Memory B cell (primary cell): ENCODE results near the gene ZFYVE28.

Source experiments
- ATAC-seq: fragments of 150-1000 bp; cut with Tn5 transposase; 2 replicates; pipeline ENCODE4 v1.10.0; 2021; ENCODE audit warnings: low read depth, mild to moderate bottlenecking, moderate library complexity
- DNase-seq, 2 donors: peaks; one replicate each; pipeline ENCODE4 v3.0.0; 2022; ENCODE audit warnings: low spot score in 2 of 2
- H3K27ac Mint-ChIP-seq: one replicate; pipeline ENCODE4 v1.8.0; 2022; ENCODE audit warnings: mild to moderate bottlenecking, moderate library complexity, mixed read lengths
- H3K27me3 Mint-ChIP-seq: one replicate; pipeline ENCODE4 v1.8.0; 2022; ENCODE audit warnings: mixed read lengths
- H3K36me3 Mint-ChIP-seq: one replicate; pipeline ENCODE4 v1.8.0; 2022; ENCODE audit warnings: mild to moderate bottlenecking, mixed read lengths
- H3K4me1 Mint-ChIP-seq: one replicate; pipeline ENCODE4 v1.8.0; 2022; ENCODE audit warnings: mixed read lengths
- H3K4me3 Mint-ChIP-seq: one replicate; pipeline ENCODE4 v1.8.0; 2022; ENCODE audit warnings: mild to moderate bottlenecking, moderate library complexity, mixed read lengths
- H3K9me3 Mint-ChIP-seq: one replicate; pipeline ENCODE4 v1.8.0; 2022; ENCODE audit warnings: mixed read lengths

ZFYVE28 gene

DNA sequence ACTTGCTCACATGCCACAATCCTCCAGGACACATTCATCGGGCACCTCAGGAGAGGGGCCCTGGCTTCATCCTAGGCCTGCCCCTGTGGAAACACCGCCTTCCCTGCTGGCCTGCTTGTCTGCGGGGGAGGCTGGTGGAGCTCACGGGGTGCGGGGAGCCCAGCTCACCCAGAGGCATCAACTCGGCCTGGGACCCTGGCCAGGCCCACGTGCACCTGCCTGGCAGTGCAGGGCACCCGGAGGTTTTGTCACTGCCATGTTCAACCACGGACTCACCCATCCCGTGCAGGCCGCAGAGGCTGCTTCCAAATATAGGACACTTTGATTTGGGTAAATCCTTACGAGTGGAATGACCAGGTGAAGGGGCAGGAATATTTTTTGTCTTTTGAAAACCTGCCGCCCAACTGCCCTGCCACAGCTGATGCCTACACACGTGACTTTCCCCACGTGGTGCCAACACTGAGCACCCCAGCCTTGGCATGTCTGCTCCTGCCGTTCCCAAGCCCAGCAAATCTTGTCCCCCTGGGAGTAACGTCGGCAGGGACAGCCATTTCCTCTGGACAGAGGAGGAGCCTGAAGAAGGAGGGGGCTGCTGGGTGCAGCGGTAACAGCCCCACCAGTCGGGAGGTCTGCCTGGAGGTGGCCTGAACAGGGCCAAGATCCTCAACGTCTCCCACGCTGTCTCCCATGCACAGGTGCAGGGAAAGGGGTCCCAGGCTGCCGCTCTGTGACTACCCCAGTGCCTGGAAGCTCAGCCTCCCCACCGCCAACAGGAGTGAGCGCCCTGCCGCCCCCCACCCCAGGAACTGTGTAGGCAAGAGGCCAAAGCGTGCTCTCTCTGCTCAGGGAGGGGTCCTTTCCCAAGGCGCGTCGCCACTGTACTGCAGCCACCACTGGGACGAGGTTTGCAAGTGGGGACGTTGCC is 165.0 kb downstream of the ZFYVE28 start:
- Mint-ChIP-seq H3K27ac (no peak overlapping the region), H3K27me3 (no peaks in the 10 kb centered on the region)
- no peak for ATAC-seq

DNA sequence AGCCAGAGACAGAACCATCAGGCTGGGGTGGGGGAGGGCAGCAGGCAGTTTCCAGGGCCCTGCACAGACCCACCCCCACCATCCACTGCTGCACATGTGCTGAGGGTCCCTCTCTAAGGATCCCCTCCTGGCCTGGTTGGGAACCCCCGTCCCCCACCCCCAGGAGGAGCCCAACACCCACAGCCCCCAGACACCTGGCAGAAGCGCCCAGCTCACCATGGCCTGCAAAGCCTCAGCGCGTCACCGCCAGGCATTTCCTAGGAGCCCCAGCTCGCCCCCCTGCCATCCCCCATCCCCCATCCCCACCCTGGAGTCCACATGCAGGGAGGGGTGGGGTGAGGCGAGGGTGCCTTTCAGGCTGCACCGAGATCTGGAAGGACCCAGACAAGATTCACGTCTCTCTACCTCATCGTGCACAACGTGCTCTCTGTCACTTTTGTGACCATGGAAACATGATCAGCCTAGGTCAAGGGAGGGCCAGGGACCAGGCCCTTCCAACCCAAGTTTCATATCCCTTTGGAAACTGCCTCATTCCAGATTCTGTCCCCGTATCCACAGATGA is 165.8 kb downstream of the ZFYVE28 start:
- Mint-ChIP-seq H3K27ac (no peak overlapping the region), H3K4me3 (no peak overlapping the region)
- DNase-seq, result no peak

More for the DNA sequence above, 165.0 kb downstream of the ZFYVE28 start:
- Mint-ChIP-seq H3K36me3 (peaks cover 13% of the 10 kb centered on the region), H3K4me1 (peaks cover 11% of the 10 kb centered on the region), H3K9me3 (no peaks in the 10 kb centered on the region), H3K4me3 (no peak overlapping the region)
- peak in 1 of 2 donors; percentile 8 for DNase-seq

DNA sequence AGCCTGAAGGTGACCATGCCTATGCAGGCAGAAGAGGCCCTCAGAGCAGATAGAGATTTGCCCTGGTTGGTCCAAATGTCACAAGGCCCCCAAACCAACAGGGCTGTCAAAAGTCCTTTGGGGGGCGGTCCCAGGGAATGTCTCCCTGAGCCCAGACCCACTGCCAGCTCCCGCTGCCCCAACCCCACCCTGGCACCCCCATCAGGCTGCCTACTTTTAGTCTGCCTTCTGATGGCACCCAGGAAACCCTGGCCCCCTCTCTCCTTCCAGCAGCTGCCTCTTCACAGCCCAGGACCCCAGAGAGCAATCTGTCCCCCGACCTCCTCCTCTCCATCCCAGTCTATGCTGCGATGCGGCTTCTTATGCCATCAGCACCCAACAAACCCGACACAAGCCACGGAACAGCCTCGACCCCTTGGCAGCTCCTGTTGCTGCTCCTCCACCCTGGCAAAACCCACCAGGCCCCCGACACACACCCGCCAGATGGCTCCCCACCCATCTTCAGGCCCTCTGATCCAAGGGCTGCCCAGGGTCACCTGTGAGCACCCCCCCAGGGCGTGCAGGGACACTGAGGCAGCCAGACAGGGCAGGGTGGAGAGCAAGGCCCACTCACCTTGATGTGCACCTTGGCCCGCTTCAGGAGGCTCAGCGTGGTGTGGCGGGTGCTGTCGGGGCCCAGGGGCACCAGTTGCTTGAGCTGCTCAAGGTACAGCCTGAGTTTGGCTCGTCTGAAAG is 166.5 kb downstream of the ZFYVE28 start:
- Mint-ChIP-seq H3K27me3 (no peaks in the 10 kb centered on the region), H3K27ac (no peak overlapping the region), H3K4me3 (no peak overlapping the region), H3K9me3 (no peaks in the 10 kb centered on the region), H3K36me3 (peaks cover 13% of the 10 kb centered on the region), H3K4me1 (peaks cover 6% of the 10 kb centered on the region)
- DNase-seq (peak in 1 of 2 donors; percentile 10), ATAC-seq (no peak)

More for the DNA sequence above, 165.8 kb downstream of the ZFYVE28 start:
- no peaks in the 10 kb centered on the region for H3K9me3 Mint-ChIP-seq
- no peak for ATAC-seq
- H3K27me3 Mint-ChIP-seq, result no peaks in the 10 kb centered on the region
- H3K36me3 Mint-ChIP-seq, result peaks cover 13% of the 10 kb centered on the region
- peaks cover 10% of the 10 kb centered on the region for H3K4me1 Mint-ChIP-seq

DNA sequence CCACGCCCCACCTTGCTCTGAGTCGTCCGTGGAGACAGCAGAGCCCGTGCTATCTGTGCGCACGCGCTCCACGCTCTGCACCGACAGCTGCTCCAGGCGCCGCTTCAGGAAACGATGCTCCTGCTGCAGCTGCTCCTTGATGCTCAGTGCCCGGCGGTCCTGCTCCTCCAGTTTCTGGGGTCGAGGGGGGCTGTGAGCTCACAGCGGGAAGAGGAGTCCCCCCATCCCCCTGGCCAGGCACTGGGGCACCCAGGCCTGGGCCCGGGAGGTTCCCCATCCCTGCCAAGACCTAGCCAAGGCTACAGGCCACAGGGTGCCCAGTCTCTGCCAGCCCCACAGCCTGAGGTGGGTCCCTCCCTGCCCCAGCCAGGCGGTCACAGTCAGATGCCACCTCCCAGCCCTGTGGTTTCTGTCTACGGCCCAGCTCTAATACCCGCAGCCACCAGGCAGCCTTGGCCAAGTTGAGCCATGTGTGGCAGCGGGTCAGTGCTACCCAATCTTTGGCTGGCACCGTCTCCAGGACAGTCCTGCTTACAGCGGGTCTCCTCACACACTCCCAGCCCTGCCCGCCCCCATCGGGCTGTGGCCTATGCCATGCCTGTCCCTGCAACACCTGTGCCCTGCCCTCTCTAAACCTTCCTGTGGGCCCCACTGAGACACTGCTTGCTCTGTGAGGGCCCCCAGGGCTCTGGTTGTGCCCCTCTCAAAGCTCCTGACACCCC is 167.2 kb downstream of the ZFYVE28 start:
- H3K4me1 Mint-ChIP-seq, result peaks cover 2% of the 10 kb centered on the region
- DNase-seq (peak in 1 of 2 donors; percentile 10), ATAC-seq (no peak)
- H3K36me3 Mint-ChIP-seq, result peaks cover 13% of the 10 kb centered on the region
- H3K27ac Mint-ChIP-seq, result no peak overlapping the region
- no peak overlapping the region for H3K4me3 Mint-ChIP-seq
- H3K27me3 Mint-ChIP-seq, result no peaks in the 10 kb centered on the region
- no peaks in the 10 kb centered on the region for H3K9me3 Mint-ChIP-seq

DNA sequence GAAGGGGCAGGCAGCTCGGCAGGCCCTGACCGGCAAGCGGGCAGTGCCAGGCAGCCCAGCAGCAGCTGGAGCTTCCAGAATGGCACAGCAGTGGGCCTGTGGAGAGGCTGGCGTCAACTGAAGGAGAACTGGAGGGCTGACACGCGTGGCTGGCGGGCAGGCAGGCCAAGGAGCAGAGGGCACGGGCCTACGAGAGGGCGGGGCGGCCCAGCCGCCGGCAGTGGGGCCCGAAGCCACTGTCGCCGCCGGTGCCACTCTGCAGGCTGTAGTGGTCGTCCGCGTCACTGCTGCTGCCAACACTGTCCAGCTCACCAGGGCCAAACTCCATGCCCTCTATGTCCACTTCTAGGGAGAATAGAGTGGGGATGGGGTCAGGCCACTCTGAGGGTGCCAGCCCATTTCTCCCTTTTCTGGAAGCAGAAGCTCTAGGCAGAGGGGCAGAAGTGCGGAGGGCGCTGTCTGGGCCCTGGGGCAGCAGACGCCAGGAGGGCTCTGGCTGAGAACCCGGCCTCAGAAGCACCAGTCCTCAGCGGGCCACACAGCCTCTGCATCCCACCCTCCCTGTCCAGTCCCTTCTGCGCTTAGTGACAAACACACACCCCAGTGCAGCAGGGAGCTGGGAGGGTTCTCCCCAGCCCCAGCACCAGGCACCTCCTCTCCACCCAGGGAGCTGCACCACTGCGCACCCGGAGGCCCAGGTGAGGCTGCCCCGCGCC is 167.9 kb downstream of the ZFYVE28 start:
- H3K36me3 Mint-ChIP-seq, result peaks cover 13% of the 10 kb centered on the region
- no peak overlapping the region for H3K4me3 Mint-ChIP-seq
- peak in 1 of 2 donors; percentile 8 for DNase-seq
- H3K27ac Mint-ChIP-seq, result no peak overlapping the region
- peaks cover 5% of the 10 kb centered on the region for H3K4me1 Mint-ChIP-seq
- ATAC-seq, result no peak
- no peaks in the 10 kb centered on the region for H3K27me3 Mint-ChIP-seq
- no peaks in the 10 kb centered on the region for H3K9me3 Mint-ChIP-seq

DNA sequence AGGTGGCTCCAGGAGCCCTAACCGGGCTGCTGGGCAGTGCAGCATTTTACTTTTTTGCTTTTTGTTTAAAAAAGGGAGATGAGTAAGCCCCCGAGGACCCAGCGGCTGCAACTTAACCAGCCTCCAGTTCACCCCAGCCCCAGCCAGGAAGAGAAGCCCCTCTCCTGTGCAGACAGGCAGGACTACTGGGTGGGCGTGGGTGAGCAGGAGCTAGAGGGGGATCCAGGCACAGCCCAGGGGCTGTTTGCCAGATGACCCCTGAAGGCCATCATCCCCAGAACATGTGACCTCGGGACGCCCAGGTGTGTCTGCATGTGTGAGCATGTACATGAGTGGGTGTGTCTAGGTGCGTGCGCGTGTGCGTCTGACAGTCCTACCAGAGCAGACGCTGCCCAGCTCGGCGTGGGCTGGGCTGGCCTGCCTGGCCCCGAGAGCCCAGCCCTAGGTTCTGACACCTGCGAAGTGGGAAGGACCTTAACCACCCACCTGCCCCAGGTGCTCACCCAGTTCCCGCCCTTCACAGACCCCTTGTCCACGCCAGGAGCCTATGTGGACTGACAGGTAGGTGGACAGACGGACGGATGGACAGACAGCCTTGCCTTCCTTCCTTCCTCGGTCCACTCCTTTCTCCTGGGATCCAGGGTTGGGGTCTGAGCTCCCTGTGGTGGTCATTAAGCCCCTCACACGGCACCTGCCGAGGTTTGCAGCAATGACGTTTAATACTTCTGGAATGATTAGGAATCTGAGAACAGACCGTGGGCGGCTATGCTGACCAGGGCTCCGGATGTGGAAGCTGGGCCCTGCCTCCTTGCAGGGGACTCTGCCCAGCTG is 168.7 kb downstream of the ZFYVE28 start:
- H3K36me3 Mint-ChIP-seq, result peaks cover 13% of the 10 kb centered on the region
- H3K9me3 Mint-ChIP-seq, result no peaks in the 10 kb centered on the region
- ATAC-seq (no peak), DNase-seq (no peak)
- H3K4me1 Mint-ChIP-seq, result peaks cover 8% of the 10 kb centered on the region
- no peaks in the 10 kb centered on the region for H3K27me3 Mint-ChIP-seq
- no peak overlapping the region for H3K4me3 Mint-ChIP-seq
- H3K27ac Mint-ChIP-seq, result no peak overlapping the region

DNA sequence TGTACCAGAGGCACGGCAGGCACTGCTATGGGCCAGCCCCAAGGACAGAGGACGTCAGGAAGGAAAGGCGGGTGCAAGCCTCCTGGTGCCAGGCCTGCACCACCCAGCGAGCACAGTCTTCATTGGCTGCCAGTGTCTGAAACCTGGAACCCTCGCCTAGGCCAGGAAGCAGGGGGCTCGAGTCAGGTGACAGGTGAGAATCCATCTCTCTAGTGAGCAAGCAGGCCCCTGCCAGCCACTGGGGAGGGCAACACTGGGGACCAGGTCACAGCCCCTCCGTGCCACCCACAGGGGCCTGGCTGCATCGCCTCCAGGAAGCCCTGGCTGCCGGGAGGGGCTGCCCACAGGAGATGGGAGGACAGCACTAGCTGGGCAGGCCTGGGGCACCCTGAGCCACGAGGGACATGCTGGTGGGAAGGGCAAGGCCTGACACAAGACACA is 169.6 kb downstream of the ZFYVE28 start:
- H3K4me3 Mint-ChIP-seq, result no peak overlapping the region
- ATAC-seq (no peak), DNase-seq (no peak)
- H3K4me1 Mint-ChIP-seq, result peaks cover 7% of the 10 kb centered on the region
- no peaks in the 10 kb centered on the region for H3K9me3 Mint-ChIP-seq
- no peak overlapping the region for H3K27ac Mint-ChIP-seq
- H3K36me3 Mint-ChIP-seq, result peaks cover 6% of the 10 kb centered on the region
- H3K27me3 Mint-ChIP-seq, result no peaks in the 10 kb centered on the region

DNA sequence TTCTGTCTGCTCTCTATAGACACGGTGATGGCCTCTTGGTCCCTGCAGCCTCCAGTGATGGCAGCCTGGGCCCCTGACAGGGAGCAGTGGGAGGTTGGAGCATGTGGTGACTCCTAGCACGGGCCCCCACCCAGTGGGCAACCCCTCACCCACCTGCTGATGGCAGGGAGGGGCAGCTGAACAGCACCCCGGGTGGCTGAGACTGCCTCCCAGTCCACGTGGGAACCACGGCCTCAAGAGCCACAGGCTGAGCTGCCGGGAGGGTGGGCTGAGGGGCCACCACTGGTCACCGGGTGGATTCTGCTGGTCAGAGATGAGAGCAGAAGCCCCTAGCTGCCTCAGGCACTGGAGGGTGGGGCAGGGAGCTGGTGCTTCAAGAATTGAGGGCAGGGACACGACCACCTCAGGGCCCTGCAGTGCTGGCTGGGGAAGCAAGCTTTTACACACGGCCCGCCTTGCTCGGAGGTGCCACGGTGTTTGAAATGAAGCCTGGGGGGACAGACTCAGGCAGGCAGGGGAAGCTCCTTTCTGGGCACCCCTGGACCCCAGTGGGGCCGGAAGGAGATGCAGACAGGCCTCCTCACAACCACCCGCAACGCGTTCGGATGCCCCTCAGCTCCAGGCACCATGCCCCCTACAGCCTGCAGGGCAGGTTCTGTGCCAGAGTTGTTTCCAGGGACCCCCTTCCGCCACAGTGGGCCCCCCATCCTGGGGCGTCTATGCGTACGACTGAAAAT is 170.2 kb downstream of the ZFYVE28 start:
- DNase-seq (no peak), ATAC-seq (no peak)
- Mint-ChIP-seq H3K4me3 (no peak overlapping the region), H3K9me3 (no peaks in the 10 kb centered on the region), H3K4me1 (peaks cover 12% of the 10 kb centered on the region), H3K36me3 (peaks cover 6% of the 10 kb centered on the region), H3K27ac (no peak overlapping the region), H3K27me3 (no peaks in the 10 kb centered on the region)

DNA sequence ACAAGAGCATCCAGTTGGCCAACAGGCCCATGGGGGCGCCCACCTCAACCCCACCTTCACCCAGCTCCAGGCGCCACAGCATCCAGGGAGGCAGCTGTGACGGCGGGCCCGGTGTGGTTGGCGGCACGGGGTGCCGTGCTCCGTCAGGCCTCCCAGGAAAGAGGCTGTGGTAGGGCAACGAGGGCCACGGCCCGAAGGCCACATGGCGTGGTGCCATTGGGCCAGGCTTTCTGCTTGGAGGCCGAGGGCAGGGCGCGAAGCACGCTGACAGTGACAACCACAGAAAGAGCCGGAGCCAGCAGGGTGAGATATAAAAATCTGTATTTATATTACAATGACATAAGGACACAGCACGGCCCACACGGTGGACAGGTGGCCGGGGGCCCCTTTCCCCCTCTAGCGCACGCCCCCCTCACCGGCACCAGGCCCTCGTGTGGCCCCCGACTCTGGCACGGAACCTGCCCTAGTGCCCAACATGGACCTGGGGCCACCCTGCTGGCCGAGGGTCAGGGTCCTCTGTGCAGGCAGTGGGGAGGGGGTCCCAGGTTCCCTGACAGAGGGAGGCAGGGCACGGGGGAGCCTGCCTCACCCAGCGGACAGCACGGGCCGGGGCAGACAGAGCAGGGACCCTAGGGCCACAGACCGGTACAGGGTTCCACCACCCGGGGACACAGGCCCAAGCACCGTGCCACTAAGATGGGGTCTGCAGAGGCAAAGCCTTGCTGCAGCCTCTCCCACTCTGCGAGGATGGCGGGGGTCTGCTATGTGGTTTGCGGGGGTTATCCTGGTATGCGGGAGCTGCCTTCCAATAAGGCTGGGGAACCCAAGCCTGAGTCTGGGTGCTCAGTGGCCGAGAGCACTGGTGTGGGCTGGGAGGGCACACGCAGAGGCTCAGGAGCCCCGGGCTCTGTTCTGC is 171.1 kb downstream of the ZFYVE28 start:
- Mint-ChIP-seq H3K4me3 (no peak overlapping the region), H3K9me3 (no peaks in the 10 kb centered on the region), H3K36me3 (peaks cover 6% of the 10 kb centered on the region), H3K27ac (no peak overlapping the region), H3K4me1 (peaks cover 12% of the 10 kb centered on the region), H3K27me3 (no peaks in the 10 kb centered on the region)
- DNase-seq (no peak), ATAC-seq (no peak)

DNA sequence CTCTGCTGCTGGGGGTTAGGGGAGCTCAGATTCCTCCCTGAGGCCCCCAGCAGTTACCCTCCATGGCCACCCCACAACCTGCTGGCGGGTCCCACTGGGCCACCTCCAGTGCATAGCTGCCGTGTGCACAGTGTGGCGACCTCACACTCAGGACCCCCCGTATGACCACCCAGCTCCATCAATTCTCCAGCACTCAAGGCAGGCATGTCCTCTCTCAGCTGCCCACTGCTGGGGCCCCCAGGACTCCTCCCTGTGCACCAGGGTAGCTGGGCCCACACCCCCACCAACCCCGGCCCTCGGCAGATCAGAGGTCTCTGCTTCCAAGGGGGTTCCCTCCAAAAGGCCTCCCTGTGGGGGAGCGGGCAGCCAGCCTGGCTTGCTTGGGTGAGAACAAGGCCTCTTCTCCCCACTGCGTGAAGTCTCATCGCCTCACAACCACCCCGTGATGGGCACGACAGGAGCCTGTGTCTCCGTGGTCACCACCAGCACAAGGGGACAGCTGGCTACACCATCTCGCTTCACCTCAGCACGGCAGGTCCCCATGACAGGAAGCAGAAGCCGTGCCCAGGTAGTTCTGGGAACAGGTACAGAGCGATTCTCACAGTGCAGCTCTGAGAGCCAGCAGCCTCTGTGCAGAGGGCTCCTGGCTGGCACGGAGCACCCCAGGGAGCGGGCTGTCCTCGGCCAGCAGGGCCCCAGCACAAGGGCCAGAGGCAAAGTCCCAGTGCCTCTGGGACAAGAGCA is 171.9 kb downstream of the ZFYVE28 start:
- no peak overlapping the region for H3K4me3 Mint-ChIP-seq
- ATAC-seq (no peak), DNase-seq (no peak)
- H3K4me1 Mint-ChIP-seq, result peaks cover 12% of the 10 kb centered on the region
- H3K36me3 Mint-ChIP-seq, result peaks cover 2% of the 10 kb centered on the region
- H3K27ac Mint-ChIP-seq, result no peak overlapping the region
- no peaks in the 10 kb centered on the region for H3K9me3 Mint-ChIP-seq
- H3K27me3 Mint-ChIP-seq, result no peaks in the 10 kb centered on the region

DNA sequence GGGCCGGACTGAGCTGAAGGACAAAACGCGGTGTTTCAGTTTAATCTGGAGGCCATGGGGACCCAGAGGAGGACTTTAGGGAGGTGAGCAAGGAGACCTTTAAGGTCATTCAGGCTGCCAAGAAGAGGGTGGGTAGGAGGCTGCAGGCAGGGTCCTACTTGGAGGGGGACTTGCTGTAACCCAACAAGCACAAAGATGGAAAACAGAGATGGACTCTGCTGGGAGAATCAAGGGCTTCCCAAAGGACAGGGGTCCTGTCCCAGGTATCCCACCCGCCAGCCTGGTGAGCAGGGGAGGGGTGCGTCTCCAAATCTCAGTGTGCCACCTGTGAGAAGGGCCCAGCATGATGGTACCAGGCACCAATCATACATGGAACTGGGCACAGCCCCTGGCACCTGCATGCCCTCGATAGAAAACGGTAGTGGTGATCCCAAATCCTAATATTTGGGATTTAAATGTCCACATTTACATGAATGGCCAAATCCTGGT is 172.6 kb downstream of the ZFYVE28 start:
- peak overlapping the region; percentile 21 for H3K27ac Mint-ChIP-seq
- ATAC-seq (no peak), DNase-seq (no peak)
- H3K4me3 Mint-ChIP-seq, result no peak overlapping the region
- H3K36me3 Mint-ChIP-seq, result peaks cover 2% of the 10 kb centered on the region
- H3K9me3 Mint-ChIP-seq, result no peaks in the 10 kb centered on the region
- H3K4me1 Mint-ChIP-seq, result peaks cover 15% of the 10 kb centered on the region
- H3K27me3 Mint-ChIP-seq, result no peaks in the 10 kb centered on the region
